Amniotic stem cell (primary cell): ENCODE data around the gene MCUB.
A peak's percentile ranks its signal among the peaks of the same experiment; 100 is the strongest.
"Not testable (repeated sequence)": the region's sequence is repeated elsewhere in the genome, so short reads cannot be mapped to it uniquely, and the experiment has no call there.

Experiments
- DNase-seq: peaks from one replicate; lab custom pipeline; 2025; lab: John Stamatoyannopoulos, UW

The MCUB gene

GRCh38 chr4:109559983-109560686 lies at the start of gene MCUB:
Gene MCUB (plus strand): TSS chr4:109560246. CDS start chr4:109560338, 92 bp downstream.
- peak; percentile 71 for DNase-seq

GRCh38 chr4:109510687-109511086 lies 49.4 kb upstream of the MCUB start:
- DNase-seq = no peak

- no peak for DNase-seq
Observed at GRCh38 chr4:109511414-109511813, 48.6 kb upstream of the MCUB start.

- DNase-seq = not testable (repeated sequence)
Observed at GRCh38 chr4:109513368-109513767, 46.7 kb upstream of the MCUB start.

GRCh38 chr4:109532182-109532581 lies 27.9 kb upstream of the MCUB start:
- DNase-seq = no peak

- DNase-seq = no peak
Observed at GRCh38 chr4:109545401-109545800, 14.6 kb upstream of the MCUB start.

GRCh38 chr4:109547394-109547793 lies 12.7 kb upstream of the MCUB start:
- no peak for DNase-seq

- peak; percentile 27 for DNase-seq
Observed at GRCh38 chr4:109548655-109549054, 11.4 kb upstream of the MCUB start.

- no peak for DNase-seq
Observed at GRCh38 chr4:109552237-109552636, 7.8 kb upstream of the MCUB start.

GRCh38 chr4:109553130-109553529 lies 6.9 kb upstream of the MCUB start:
- DNase-seq = no peak

- DNase-seq = no peak
Observed at GRCh38 chr4:109554971-109555370, 5.1 kb upstream of the MCUB start.

GRCh38 chr4:109557433-109557832 lies 2.6 kb upstream of the MCUB start:
- DNase-seq = no peak

GRCh38 chr4:109558095-109558494 lies 2.0 kb upstream of the MCUB start:
- not testable (repeated sequence) for DNase-seq

- DNase-seq = no peak
Observed at GRCh38 chr4:109559625-109559982, 442 bp upstream of the MCUB start.

GRCh38 chr4:109560687-109561461 lies 828 bp downstream of the MCUB start:
- peak; percentile 47 for DNase-seq

GRCh38 chr4:109562457-109563239 lies 2.6 kb downstream of the MCUB start:
- DNase-seq = no peak

- DNase-seq = no peak
Observed at GRCh38 chr4:109571494-109571893, 11.4 kb downstream of the MCUB start.

- DNase-seq = no peak
Observed at GRCh38 chr4:109572154-109572553, 12.1 kb downstream of the MCUB start.

GRCh38 chr4:109574443-109574850 lies 14.4 kb downstream of the MCUB start:
- no peak for DNase-seq

GRCh38 chr4:109574931-109575804 lies 15.1 kb downstream of the MCUB start:
- no peak for DNase-seq

- no peak for DNase-seq
Observed at GRCh38 chr4:109576462-109576861, 16.4 kb downstream of the MCUB start.

GRCh38 chr4:109578846-109579245 lies 18.8 kb downstream of the MCUB start:
- no peak for DNase-seq
